ENCODE results near the gene ZKSCAN3.

DNA sequence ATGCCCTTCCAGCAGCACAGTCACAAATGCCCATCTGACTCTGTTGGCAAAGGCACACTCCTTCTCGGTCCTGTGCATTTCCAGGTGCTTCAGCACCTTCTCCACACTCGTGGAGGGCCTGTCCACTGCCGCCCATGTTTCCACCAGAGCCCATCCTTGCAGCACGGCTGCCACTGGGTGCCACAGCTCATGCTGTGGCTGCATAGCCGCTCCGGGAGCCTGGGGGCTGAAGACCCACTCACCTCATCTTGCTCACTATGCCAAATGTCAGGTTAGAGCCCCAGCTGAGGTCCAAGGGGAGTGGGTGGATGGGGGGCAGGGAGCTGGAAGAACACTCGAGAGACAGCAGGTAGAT lies 6.9 kb downstream of the ZKSCAN3 start:
- TF ChIP-seq, protein P1, sequence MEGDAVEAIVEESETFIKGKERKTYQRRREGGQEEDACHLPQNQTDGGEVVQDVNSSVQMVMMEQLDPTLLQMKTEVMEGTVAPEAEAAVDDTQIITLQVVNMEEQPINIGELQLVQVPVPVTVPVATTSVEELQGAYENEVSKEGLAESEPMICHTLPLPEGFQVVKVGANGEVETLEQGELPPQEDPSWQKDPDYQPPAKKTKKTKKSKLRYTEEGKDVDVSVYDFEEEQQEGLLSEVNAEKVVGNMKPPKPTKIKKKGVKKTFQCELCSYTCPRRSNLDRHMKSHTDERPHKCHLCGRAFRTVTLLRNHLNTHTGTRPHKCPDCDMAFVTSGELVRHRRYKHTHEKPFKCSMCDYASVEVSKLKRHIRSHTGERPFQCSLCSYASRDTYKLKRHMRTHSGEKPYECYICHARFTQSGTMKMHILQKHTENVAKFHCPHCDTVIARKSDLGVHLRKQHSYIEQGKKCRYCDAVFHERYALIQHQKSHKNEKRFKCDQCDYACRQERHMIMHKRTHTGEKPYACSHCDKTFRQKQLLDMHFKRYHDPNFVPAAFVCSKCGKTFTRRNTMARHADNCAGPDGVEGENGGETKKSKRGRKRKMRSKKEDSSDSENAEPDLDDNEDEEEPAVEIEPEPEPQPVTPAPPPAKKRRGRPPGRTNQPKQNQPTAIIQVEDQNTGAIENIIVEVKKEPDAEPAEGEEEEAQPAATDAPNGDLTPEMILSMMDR (conservative IDR thresholded peaks at IDR 0.05), result no peak
- TF ChIP-seq ZFX (IDR thresholded peaks at IDR 0.05), result no peak
